ENCODE data around the gene RFX2.
A peak's percentile ranks its signal among the peaks of the same experiment; 100 is the strongest.

RFX2 gene

DNA sequence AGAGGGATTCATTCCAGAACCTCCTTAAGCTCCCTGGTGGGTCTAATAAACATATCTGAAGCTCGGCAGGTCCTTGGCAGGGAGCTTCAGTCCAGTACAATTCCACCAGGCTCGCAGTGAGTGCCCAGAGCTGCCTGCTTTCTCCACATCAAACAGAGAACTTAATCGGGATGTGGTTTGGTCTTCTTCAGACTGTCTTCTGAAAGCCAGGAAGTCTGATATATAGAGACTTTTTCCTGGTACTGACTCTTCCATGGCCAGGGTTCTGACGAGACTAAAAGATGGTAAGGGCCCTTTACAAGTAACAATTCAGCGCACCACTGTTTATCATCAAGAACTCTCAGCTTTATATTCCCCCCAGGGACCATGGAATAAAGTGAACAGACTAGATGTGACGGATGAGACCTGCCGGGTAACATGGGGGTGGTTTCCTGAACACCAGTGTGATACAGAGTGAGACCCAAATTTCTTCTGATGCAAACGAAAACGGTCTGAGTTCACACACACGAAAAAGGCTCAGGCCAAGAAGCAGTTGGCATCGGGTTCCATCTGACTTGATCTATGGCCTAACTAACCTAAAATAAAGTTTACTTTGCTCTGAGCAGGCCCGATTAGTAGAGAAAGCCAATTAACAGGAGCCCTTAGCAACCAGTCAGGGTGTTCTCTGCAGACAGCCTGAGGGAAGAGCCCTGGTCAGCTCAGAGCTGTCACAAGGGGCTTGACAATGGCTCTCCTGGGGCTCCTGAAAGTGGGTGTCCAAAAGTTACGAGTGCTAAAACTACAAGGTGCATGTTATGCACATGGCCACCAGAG is 161.3 kb downstream of the RFX2 start:
- DNase-seq, result peak; percentile 30

DNA sequence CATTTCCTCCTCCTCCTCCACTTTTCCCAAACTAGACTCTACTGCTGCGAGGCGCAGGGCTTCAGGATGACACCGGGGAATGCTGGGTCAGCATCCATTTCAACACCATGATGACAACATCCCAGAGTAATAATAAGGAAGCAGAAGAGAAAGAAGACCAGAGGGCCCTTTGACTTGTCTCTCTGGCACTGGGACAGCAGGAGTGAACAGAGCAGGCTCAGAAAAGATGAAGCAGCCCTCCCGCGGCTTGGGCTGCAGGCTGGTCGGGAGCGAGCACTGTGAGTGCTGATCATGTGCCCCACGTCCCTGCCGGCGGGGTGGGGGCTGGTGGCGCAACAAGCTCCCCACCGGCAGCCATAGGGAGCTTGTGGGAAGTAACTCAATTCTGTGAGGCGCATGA is 162.9 kb downstream of the RFX2 start:
- DNase-seq, result no peak

DNA sequence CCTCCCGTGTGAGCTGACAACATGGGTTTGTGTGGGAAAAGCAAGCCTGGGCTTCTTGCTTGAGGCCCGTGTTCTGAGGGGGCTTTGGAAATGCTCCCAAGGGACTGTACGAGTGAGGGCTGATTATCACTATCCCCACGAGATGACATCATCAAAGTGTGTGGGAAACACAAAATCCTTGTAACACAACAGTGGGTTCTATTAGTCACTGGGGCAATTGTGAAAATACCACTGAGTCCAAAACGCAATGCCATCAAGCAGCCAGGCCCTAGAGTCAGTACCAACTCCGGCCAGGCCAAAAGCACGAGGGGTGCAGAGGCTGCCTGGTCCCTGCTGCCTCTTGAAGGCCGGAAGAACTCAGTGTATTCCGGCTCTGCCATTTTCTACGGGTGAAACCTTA is 166.7 kb downstream of the RFX2 start:
- DNase-seq, result no peak
